ENCODE measurements around the gene TAF8. TPM values are rescaled to one million over a fixed set of nuclear protein-coding genes. Genes with fewer than 3 reads are reported as not detected.

The TAF8 gene
- total RNA-seq, 2 experiments from 2014 or later, result 40.0 to 42.3 TPM

DNA sequence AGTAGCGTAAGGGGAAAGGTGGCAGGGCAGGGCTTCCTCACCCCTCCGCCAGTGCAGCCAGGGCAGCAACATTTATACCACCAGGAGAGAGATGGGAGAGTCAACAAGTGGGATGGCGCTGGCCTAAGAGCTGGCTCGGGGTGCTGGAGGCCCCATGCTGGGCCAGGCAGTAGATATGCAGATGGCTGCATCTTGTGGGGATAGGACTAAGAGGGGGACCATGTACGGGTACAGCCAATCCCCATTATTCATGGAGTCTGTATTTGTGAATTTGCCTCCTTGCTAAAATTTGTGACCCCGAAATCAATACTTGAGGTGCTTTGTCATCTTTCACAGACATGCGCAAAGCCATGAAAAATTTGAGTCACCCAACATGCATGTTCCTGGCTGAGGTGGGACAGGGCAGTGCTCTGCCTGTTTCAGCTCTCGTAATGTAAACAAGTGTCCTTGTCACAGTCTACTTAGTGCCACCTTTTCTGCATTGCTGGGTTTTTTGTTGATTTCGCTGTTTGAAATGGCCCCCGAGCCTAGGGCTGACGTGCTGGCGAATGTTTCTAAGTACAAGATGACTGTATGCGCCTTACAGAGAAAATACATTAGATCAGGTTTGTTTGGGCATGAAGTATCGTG lies 27.5 kb upstream of the TAF8 start:
- H3K27ac Mint-ChIP-seq, result peak overlapping the region; percentile 98
- TF ChIP-seq, protein P1, sequence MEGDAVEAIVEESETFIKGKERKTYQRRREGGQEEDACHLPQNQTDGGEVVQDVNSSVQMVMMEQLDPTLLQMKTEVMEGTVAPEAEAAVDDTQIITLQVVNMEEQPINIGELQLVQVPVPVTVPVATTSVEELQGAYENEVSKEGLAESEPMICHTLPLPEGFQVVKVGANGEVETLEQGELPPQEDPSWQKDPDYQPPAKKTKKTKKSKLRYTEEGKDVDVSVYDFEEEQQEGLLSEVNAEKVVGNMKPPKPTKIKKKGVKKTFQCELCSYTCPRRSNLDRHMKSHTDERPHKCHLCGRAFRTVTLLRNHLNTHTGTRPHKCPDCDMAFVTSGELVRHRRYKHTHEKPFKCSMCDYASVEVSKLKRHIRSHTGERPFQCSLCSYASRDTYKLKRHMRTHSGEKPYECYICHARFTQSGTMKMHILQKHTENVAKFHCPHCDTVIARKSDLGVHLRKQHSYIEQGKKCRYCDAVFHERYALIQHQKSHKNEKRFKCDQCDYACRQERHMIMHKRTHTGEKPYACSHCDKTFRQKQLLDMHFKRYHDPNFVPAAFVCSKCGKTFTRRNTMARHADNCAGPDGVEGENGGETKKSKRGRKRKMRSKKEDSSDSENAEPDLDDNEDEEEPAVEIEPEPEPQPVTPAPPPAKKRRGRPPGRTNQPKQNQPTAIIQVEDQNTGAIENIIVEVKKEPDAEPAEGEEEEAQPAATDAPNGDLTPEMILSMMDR (IDR thresholded peaks at IDR 0.05), result no peak
- DNase-seq (peak; percentile 57), ATAC-seq (peak; percentile 37)
- peaks cover 40% of the 10 kb centered on the region for H3K36me3 Mint-ChIP-seq (ENCODE audit: low read depth)
- ChIA-PET CTCF (interaction anchor here (0.8 to 3.0 kb wide), 8 partner anchors 10 to 235 kb away, joined by 3 to 10 read pairs (median 4); partner anchors contain the start of genes BYSL, MED20 and TOMM6), POLR2A (interaction anchor here (1.0 to 2.6 kb wide), 13 partner anchors 9 to 101 kb away, joined by 3 to 12 read pairs (median 5); partner anchors contain the start of genes BYSL and TAF8)
- peaks cover 80% of the 10 kb centered on the region for H3K4me1 Mint-ChIP-seq (ENCODE audit: low read depth)
- peak overlapping the region; percentile 57 for H3K4me3 Mint-ChIP-seq
- intact Hi-C loops (cut with micrococcal nuclease), result loop anchor here (2.0 to 5.0 kb wide), 2 partner anchors 16 to 81 kb away; partner anchors contain the start of gene CCND3
- peaks cover 2% of the 10 kb centered on the region for H3K9me3 Mint-ChIP-seq
- H3K27me3 Mint-ChIP-seq, result no peaks in the 10 kb centered on the region

DNA sequence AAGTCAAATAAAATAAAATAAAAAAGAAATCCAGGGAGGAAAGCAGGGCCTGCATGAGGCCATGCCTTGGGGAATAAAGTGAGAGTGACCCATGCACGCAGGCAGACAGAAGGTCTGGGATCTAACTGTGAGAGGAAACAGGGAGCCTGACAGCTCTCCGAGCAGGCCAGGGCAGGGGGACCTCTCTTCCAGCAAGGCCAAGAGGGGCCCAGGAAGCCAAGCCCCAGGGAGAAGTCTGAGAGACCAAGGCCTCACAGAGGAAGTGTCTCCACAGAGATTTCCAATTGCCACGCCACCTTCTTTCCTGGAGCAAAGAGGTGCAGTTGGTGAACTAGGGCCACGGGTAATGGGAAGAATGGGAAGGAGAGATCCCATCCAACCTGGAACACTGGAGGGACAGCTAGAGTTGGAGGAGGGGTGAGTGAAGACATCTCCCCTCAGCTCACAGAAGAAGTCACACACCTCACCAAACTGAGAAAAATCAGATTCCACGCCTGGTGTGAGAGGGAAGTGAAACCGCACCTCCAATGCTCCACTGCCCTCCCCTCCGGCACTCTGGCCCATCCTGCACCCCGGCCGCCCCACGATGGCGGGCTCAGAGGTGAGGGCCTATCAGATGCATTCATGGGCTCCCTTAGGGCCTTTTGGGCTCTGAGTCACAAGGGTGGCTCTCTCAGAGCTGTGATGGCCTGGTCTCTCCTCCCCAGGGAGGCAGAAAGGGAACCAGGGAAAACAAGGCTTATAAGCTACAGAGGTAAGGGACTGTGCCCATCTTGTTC lies 25.1 kb upstream of the TAF8 start:
- peak overlapping the region; percentile 98 for H3K27ac Mint-ChIP-seq
- CTCF ChIA-PET, result interaction anchor here (1.1 to 1.6 kb wide), 2 partner anchors 18 to 48 kb away, joined by 4 to 5 read pairs; no protein-coding TSS in a partner anchor
- H3K9me3 Mint-ChIP-seq, result peaks cover 2% of the 10 kb centered on the region
- POLR2A ChIA-PET, result interaction anchor here (0.8 to 2.1 kb wide), 7 partner anchors 9 to 83 kb away, joined by 3 to 7 read pairs (median 3); no protein-coding TSS in a partner anchor
- TF ChIP-seq, protein P1 (IDR thresholded peaks at IDR 0.05), result no peak
- peaks cover 39% of the 10 kb centered on the region for H3K36me3 Mint-ChIP-seq (ENCODE audit: low read depth)
- DNase-seq (no peak), ATAC-seq (no peak)
- intact Hi-C loops (cut with micrococcal nuclease), result no loop called here
- no peaks in the 10 kb centered on the region for H3K27me3 Mint-ChIP-seq
- peaks cover 86% of the 10 kb centered on the region for H3K4me1 Mint-ChIP-seq (ENCODE audit: low read depth)
- no peak overlapping the region for H3K4me3 Mint-ChIP-seq

DNA sequence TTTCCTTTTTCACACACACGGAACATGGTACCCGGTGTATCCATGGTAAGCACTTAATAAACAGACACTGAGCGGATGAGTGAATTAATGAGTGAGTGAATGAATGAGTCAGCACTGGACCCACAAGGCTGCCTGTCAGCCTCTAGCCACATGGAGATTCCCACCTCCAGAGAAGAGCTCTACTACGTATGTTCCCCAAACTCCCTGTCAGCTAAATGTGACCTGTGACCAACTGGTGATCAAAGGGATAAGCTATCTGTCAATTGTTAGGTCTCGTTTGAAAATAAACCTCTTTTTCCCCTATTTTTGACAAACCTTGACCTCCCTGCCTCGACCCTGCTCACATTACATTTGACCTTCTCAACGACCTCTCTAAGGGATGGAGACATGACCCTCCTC lies 24.5 kb upstream of the TAF8 start:
- Mint-ChIP-seq H3K9me3 (peaks cover 2% of the 10 kb centered on the region), H3K4me1 (ENCODE audit: low read depth) (peaks cover 87% of the 10 kb centered on the region), H3K4me3 (no peak overlapping the region), H3K27ac (peak overlapping the region; percentile 98), H3K27me3 (no peaks in the 10 kb centered on the region), H3K36me3 (ENCODE audit: low read depth) (peaks cover 36% of the 10 kb centered on the region)
- intact Hi-C loops (cut with micrococcal nuclease), result no loop called here
- no peak for ATAC-seq
- TF ChIP-seq, protein P1 (IDR thresholded peaks at IDR 0.05), result no peak
- DNase-seq, result no peak
- POLR2A ChIA-PET, result interaction anchor here (0.9 to 2.1 kb wide), 8 partner anchors 10 to 86 kb away, joined by 3 to 7 read pairs (median 4); no protein-coding TSS in a partner anchor
- CTCF ChIA-PET, result interaction anchor here (1.1 to 1.6 kb wide), 3 partner anchors 17 to 49 kb away, joined by 3 to 5 read pairs (median 4); no protein-coding TSS in a partner anchor

DNA sequence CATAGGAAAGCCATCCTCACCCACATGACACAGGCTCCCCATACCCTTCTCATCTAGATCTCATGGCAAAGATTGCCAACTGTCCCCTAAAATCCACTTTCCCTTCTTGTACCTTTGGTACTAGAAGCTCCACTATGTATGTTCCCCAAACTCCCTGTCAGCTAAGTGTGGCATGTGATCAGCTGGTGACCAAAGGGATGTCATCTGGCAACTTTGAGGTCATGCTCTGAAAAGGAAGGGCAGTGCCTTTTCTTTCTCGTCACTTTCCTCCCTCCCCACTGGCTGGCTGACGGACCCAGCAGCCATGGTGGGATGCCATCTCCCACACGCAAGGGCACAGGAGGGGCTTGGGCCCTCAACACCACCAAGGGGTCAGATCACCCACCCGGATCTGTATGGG lies 23.8 kb upstream of the TAF8 start:
- DNase-seq (peak; percentile 59), ATAC-seq (no peak)
- Mint-ChIP-seq H3K4me1 (ENCODE audit: low read depth) (peaks cover 87% of the 10 kb centered on the region), H3K27ac (peak overlapping the region; percentile 98), H3K9me3 (peaks cover 2% of the 10 kb centered on the region), H3K4me3 (peak overlapping the region; percentile 71), H3K27me3 (no peaks in the 10 kb centered on the region), H3K36me3 (ENCODE audit: low read depth) (peaks cover 30% of the 10 kb centered on the region)
- ChIA-PET CTCF (interaction anchor here (1.4 kb wide), 1 partner anchor 18 kb away, joined by 3 read pairs; no protein-coding TSS in a partner anchor), POLR2A (interaction anchor here (0.9 to 3.5 kb wide), 8 partner anchors 13 to 87 kb away, joined by 3 to 16 read pairs (median 4); no protein-coding TSS in a partner anchor)
- intact Hi-C loops (cut with micrococcal nuclease), result no loop called here
- TF ChIP-seq, protein P1 (IDR thresholded peaks at IDR 0.05), result no peak

Measured in activated CD8-positive, alpha-beta T cell treated with anti-CD3 and anti-CD28 coated beads for 36 hours (primary cell).